Hepatic stellate cell (primary cell): ENCODE measurements around the gene LRRIQ4.
A peak's percentile ranks its signal among the peaks of the same experiment; 100 is the strongest.

ENCODE experiments used
- DNase-seq: peaks from one replicate; pipeline ENCODE4 v3.0.0; 2011; ENCODE audit warnings: low spot score

LRRIQ4 gene

DNA sequence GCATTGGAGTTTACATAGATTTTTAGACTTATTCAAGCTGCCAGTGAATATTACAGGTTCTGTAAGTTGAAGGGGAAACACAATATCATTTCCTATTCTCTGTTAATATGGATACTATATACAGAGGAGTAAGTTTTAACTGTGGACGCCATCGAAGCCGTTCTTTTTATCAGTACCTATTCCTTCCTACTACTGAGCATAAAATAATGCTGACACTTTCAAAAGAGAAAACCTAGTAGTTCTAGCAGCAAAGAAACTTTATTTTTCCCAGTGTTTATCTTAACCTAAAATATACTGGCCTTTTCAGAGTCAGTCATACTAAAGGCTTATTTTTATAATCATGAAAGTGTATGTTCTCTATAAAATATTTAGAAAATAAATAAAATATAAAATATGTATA is 42.8 kb downstream of the LRRIQ4 start:
- no peak for DNase-seq

DNA sequence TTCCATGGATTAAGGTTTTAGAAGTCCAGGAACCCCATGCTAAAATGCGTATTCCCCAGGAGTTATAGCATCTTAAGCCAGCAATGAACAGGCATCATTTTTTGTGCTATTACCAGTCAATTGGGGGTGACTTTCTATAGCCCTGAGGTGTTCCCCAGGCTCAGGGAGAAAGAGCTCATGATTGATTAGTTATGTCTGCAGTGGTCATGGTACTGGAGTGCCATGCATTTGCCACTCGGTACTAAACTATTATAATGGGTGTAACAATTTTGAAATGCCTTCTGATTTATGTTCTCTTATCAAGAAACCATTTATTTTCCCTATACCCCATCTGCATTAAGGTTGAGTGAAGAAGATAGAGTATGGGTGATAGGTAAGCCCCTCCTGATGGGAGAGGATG is 45.1 kb downstream of the LRRIQ4 start:
- no peak for DNase-seq

DNA sequence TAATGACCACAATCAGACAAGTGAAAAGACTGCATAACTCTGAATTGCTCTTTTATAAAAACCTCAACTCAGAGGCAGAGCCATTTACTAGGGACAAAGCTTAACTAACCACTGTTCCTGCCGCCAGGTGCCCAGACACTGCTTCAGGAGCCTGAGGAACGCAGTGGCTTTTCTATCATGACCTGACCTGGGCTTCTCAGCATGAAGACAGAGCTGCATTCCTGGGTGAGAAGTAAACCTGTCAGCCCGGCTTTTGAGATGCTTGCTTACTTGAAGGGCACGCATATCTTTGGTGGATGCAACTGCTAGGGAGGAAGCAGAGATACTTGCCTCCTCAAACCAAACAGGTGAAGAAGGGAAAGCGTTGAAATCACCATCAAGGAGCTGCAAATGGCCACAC is 49.2 kb downstream of the LRRIQ4 start:
- DNase-seq = no peak

DNA sequence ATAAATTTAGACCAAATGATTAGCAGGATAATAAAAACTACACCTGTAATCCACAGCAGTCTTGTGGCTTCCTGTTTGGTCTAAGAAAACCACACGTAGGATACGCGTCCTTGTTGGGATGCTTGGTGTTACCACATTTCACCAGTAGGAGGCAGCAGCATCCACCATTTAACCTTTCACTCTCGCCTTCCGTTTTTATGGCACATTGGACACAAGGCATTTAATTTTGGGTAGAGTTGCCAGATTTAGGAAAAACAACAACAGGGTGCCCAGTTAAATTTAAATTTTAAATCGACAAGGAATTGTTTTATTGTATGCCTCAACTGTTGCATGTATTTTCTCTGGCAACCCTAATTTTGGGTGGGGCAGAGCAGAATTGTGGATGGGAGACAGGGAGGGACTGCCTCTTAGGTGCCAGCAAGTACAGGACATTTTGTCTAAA is 50.8 kb downstream of the LRRIQ4 start:
- DNase-seq = peak; percentile 30

DNA sequence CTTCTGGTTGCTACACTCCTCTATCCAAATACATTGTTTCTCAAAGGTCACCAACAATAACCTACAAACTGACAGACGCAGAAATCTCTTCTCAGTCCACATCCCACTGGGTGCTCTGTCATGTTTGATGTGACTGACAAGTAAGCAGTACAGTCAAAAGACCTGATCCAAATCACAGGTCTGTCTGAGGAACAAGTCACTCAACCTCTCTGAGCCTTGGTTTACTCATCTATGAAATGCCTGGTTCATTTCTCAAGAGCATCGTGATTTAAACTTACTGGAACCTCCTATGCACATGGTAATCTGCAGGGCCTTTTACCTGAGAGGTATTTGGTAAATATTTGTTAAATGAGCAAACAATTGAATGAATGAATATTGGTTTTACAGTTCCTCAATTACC is 51.6 kb downstream of the LRRIQ4 start:
- DNase-seq = no peak

DNA sequence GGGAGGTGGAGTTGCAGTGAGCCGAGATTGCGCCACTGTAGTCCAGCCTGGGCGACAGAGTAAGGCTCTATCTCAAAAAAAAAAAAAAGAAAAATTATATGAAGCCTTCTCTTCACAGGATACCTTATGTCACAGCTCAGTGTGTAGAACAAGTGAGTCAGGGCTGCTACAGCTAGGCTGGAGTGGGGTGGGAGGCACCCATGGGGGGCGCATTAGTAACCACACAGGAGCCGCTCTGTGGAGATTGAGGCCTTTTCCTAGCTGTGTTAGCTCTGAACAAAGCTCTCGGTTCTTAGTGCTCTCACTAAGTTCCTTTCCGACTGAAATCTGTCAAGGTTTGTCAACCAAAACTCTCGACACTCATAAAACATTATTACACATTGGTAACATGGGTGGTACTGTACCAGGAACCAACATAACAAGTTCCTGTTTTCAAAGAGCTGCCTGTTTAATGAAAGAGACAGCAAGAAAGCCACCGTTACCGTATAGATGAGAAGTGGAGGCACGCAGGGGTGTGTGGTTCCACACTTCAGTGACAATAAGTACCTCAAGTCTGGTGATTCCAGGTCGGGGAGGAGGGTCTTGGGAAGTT is 52.6 kb downstream of the LRRIQ4 start:
- no peak for DNase-seq

DNA sequence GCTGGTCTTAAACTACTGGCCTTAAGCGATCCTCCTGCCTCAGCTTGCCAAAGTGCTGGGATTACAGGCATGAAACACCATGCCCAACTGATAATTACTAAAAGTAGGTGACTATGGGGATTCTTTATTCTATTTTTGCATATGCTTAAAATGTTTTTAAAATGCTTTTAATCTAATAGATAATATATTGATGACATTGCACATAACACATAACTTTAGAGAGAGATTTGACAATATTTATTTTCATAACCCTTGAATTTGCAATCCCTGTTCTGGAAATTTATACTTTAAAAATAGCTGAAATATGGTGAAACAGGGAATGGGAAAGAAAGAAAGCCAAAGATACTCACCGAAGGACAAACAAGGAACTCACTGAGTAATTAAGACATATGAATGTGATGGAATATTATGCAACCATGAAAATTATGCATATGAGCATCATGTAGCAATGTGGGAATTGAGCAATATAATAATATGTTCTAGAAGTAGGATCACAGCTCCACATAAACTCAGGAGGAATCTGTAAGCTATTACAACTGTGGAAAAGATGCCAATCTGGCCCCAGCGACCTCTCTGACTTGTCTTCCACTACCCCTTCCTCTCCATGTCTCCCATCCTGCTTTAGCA is 55.0 kb downstream of the LRRIQ4 start:
- no peak for DNase-seq

DNA sequence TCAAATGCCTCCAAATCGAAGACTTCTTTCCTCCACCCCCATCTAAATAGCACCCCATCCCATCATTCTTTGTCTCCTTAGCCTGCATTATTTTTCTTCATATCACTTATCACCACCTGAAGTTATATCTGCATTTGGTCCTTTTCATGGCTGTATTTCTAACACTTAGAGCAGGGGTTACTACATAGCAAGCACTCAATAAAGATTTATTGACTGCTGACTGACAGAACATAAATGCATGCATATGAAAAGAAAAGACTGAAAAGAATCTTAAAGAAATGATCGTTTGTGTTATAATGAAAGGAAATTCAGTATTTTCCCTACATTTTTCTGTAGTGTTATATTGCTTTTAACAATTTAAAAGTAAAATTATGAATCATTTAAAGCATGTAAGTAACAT is 55.7 kb downstream of the LRRIQ4 start:
- no peak for DNase-seq

DNA sequence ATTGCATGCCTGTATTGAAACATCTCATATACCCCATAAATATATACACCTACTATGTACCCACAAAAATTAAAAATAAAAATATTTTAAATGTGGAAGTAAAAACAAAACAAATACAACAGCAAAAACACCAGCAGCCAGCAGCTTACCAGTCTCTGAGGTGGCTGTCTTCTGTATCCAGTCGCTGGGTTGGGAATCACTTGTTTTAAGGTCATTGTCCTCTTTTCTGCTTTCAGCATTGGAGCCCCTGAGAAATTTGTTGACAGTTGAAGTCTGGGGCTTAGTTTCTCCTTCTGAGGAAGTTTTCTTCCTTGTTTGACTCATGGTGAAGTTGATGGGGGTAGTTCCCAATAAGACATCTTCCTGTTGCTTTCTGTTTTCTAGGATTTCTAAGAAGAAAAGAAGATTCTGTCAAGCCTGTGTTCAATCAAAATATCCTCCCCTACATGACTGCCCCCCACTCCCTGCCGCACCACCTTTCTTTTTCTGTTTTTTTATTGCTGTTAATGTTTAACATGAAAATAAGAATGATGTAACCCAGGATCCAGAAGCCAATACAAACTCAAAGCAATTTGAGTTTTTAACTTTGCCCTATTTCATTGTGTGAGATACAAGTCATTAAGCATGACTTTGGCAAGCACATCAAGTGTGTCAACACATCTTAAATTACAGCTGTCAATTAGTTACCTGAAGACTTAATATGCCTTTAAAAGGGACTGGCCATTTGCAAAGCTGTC is 57.0 kb downstream of the LRRIQ4 start, which contains the start of gene LRRC31:
LRRC31 (minus strand) TSS at position 452 of the 737 bp plus-strand sequence; CDS start at position 324, 128 bp downstream.
- no peak for DNase-seq

DNA sequence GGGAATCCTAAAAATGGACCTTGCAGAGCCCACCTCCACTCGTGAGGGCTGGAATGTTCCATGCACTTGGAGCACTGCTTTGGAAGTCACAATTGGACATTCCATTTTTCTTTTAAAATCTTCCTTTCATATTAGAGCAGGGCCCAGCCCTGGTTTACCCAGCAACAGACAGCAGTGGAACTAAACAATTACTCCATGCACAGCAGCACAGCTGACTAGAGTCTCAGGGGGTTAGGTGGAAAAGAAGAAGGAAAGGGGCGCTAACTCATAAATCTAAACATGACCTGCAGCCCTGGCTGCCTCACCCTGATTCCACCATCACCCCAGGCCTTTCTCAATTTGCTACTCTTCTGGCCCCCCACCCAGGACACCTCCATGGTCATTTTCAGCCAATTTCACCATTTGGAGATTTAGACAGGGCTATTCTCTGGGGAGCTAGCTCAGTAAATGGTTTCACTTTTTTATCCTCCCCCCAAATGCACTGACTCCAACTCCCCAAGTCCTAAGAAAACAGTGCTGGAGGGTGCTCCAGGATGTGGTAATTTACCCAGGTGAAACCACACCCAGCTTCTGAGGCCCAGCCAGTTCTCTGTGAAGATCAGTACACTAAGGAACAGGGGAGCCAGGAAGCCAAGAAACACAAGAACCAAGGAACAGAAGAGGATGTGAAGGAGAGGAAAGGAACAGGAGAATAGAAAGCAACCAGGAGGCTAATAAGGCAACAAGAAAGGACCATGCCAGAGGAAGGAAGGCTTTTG is 58.6 kb downstream of the LRRIQ4 start:
- no peak for DNase-seq

DNA sequence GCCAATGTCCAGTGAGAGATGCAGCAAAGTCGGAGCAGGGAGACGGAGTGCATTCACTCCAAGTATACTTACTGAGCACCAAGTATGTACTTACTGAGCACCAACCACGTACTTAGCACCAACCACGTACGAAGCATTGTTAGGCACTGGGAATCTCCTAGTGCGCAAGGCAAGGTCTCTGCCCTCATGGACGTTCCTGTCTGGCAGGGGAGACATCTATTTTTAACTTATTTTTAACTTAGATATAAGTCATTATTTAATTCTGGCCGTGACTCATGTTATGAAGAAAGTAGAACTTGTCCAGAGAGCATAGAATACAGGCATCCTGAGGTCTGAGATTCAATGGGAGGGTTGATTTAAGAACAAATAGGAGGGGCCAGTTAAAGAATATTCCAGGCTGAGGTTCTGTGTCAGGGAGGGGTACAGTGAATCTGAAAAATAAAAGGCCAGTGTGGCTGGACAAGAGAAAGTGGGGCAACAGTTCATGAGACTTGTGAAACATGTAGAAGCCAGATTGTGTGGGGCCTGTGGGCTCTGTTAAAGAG is 66.4 kb downstream of the LRRIQ4 start:
- DNase-seq = no peak

DNA sequence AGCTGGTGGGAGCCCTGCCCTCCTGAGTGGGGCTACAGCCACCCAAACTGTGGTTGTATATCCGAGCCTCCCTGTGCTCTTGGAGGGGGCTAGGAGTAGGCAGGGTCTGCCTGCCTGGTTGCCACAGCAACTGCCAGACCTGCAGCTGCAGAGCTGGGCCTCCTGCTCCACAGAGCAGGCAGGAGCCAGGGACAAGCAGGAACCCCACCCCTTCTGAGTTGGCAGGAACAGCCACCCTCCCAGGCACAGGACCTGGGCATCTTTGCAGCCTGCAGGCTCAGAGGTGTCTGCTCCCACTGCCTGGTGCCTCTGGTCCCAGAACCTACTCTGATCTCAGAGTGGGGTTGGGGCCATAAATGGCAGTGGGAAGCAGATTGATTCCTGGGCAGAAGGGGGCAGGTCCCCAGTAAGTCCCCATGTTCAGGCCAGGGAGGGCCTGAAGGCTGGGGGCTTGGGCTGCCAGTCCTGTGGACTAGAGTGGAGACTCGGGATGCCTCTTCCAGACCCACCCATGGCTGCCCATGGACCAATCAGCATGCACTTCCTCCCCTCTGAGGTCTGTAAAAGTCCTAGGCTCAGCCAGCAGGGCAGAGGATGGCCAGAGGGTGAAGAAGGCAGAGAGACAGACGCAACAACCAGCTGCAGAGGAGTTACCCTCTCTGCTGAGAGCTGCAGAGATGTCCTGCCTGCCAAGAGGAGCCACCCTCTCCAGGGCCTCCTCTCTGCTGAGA is 67.3 kb downstream of the LRRIQ4 start:
- DNase-seq = no peak

DNA sequence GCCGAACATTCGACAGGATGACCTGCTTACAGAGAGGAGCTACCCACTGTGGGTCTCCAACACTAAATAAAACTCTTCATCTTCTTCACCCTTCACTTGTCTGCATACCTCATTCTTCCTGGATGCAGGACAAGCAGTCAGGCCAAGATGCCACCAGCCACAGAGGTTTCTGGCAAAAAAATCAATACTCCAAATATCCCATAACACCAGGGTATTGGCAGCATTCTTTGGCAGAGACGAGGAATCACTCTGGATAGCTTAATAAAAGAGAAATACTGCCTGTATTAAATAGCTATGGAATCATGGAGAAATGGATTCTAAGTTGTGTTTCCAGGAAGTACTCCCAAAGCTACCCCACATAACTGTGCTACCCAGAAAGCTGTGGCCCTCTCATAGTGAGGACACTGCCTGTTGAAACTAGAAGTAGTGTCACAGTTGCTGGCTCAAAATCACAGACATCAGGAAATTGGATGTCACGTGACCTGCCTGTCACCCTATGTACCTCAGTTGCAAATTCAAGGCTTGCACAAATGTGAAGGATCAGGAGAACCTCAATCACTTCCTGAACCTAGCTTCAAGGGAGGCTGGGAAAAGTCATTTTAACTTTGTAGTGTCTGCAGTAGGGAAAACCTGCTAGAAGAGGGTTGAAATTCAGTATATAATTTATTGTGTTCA is 68.0 kb downstream of the LRRIQ4 start:
- DNase-seq = no peak

DNA sequence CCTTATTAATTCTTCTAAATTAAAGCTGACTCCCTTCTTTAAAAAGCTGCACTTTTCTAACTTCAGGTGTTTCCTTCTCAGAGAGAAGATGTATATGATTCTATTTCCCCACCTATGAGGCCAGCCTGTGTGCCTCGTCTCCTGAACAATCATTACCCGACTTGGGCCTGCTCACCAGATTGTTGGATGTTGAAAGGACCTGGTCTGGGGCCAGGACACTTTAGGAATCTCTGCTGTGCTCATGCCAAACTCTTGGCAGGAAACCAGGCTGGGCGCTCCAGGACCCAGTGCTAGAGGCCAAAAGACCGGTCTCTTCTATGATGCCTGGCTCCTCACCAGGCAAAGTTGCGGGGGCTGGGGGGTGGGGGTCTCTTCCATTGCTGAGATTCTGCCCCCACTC is 74.0 kb downstream of the LRRIQ4 start:
- DNase-seq = no peak
